KOPT-K1 (cell line): ENCODE data around the gene LDAF1.

Experiments used
- H3K27ac ChIP-seq: fragments of 200-600 bp; sonication (generic); 2 replicates; pipeline ENCODE4 v1.5.1; 2016; ENCODE audit warnings: antibody characterized with exemption, mild to moderate bottlenecking, low read depth, low read length; ENCODE audit not compliant: poor library complexity, severe bottlenecking
- H3K36me3 ChIP-seq: fragments of 200-600 bp; sonication (generic); 2 replicates; pipeline ENCODE4 v1.5.1; 2017; ENCODE audit warnings: antibody characterized with exemption, mild to moderate bottlenecking, low read length, moderate library complexity; ENCODE audit not compliant: insufficient read depth
- H3K9me3 ChIP-seq: fragments of 200-600 bp; sonication (generic); 2 replicates; pipeline ENCODE4 v1.5.1; 2017; ENCODE audit warnings: antibody characterized with exemption, low read length, mild to moderate bottlenecking; ENCODE audit not compliant: insufficient read depth, poor library complexity, severe bottlenecking

LDAF1 gene

DNA sequence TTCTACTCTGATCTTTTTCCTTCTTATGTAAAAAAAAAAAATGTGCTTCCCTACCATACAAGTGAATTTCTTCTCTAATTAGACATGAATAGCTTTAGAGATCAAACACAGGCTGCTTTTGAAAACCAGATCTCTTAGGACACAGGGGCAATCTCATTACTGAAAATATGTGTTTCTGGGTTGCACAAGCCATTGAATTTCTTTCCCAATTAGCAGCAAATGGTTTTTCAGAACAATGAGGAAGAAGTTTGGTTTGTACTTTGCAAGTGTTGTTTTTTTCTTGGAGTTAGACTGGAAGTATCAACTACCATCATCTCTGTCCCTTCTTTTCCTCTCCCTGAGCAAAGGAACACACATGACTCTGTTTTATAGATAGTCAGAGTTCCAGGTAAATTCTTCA is 69.4 kb downstream of the LDAF1 start:
- Histone ChIP-seq H3K36me3 (no peaks in the 10 kb centered on the region), H3K9me3 (no peaks in the 10 kb centered on the region), H3K27ac (no peak overlapping the region)

DNA sequence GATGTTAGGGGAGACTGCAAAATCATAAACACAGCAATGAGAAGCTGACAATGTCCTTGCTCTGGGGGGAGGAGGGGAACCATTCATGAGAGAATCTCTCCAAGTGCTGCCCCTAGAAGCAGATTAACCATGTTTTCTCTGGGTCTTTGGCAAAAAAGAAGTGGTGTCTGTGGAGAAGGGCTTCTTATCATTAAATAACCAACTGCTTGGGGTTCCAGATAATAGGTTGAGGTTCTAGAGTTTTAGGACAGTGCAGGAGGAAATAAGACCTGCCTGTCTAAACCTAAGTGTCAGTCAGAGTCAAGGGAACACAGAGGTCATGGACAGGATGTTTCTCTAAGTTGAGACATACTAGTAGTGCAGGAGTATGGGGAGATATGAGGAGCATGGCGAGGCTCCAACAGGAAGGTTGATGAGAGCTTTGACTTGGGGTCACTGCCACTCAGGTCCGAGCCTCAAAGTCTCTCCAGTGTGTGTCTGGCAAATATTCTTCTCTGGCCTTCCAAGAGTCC is 69.9 kb downstream of the LDAF1 start:
- Histone ChIP-seq H3K27ac (no peak overlapping the region), H3K9me3 (no peaks in the 10 kb centered on the region), H3K36me3 (no peaks in the 10 kb centered on the region)
